NB4 (cell line): ENCODE measurements around the gene PDLIM5.
"Not testable (repeated sequence)": the region's sequence is repeated elsewhere in the genome, so short reads cannot be mapped to it uniquely, and the experiment has no call there.

Experiments used
- DNase-seq: peaks from one replicate; pipeline ENCODE4 v3.0.0; 2010; ENCODE audit warnings: low read depth
- H3K4me3 ChIP-seq: one replicate; pipeline ENCODE4 v1.5.1; 2011; ENCODE audit warnings: mild to moderate bottlenecking, low read depth, low read length, moderate library complexity
- MYC ChIP-seq: IDR thresholded peaks from 2 replicates; pipeline ENCODE4 v1.6.1; 2011; ENCODE audit warnings: low read depth, low read length
- POLR2A ChIP-seq: IDR thresholded peaks from 2 replicates; pipeline ENCODE4 v1.6.1; 2011; ENCODE audit warnings: mild to moderate bottlenecking; ENCODE audit not compliant: insufficient read length; ENCODE audit errors: extremely low read depth
- TF ChIP-seq, protein P1 (sequence below): IDR thresholded peaks from 2 replicates; pipeline ENCODE4 v1.6.1; 2011; ENCODE audit warnings: low read depth, low read length
- TF ChIP-seq, protein P2 (sequence below): IDR thresholded peaks from one replicate; pipeline ENCODE4 v1.5.1; 2012; ENCODE audit warnings: low read depth, low read length

The PDLIM5 gene

DNA sequence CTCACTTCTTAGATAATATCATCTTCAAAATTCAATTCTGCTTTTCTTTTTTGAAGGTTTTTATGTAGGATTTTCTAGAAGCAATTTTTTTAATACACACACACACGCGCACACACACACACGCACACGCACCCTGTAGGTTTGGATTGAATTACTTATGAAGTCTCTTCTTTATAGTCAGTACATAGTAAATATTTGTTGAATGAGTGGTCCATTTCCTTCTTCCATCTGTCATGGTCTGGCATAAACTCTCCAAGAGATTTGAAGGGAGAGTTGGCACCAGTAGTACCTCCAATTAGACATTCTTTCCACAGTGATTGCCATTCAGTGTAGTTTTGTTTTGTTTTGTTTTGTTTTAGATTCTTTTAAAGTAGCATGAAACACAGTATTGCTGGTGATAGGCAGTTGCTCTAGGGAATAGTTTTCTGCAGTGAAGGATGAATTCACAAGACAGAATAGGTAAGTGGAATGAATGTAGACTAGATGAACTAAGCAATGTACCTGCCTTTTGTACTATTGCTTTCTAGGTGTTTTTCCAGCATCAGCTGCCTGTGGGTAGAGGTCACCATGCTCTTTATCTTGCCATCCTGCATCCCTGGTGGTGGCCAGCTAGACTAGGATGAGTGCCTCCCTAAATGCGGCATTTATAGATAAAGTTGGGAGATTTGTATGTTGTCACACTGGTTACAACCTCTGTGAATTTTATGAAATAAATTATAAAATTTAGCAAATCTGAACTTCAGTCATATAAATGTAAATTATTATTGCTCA lies 20.5 kb downstream of the PDLIM5 start:
- TF ChIP-seq, protein P1, sequence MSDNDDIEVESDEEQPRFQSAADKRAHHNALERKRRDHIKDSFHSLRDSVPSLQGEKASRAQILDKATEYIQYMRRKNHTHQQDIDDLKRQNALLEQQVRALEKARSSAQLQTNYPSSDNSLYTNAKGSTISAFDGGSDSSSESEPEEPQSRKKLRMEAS, result no peak
- TF ChIP-seq, protein P2, sequence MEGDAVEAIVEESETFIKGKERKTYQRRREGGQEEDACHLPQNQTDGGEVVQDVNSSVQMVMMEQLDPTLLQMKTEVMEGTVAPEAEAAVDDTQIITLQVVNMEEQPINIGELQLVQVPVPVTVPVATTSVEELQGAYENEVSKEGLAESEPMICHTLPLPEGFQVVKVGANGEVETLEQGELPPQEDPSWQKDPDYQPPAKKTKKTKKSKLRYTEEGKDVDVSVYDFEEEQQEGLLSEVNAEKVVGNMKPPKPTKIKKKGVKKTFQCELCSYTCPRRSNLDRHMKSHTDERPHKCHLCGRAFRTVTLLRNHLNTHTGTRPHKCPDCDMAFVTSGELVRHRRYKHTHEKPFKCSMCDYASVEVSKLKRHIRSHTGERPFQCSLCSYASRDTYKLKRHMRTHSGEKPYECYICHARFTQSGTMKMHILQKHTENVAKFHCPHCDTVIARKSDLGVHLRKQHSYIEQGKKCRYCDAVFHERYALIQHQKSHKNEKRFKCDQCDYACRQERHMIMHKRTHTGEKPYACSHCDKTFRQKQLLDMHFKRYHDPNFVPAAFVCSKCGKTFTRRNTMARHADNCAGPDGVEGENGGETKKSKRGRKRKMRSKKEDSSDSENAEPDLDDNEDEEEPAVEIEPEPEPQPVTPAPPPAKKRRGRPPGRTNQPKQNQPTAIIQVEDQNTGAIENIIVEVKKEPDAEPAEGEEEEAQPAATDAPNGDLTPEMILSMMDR, result no peak
- TF ChIP-seq MYC, result no peak
- TF ChIP-seq POLR2A, result no peak
- H3K4me3 ChIP-seq, result no peak overlapping the region
- DNase-seq, result no peak

DNA sequence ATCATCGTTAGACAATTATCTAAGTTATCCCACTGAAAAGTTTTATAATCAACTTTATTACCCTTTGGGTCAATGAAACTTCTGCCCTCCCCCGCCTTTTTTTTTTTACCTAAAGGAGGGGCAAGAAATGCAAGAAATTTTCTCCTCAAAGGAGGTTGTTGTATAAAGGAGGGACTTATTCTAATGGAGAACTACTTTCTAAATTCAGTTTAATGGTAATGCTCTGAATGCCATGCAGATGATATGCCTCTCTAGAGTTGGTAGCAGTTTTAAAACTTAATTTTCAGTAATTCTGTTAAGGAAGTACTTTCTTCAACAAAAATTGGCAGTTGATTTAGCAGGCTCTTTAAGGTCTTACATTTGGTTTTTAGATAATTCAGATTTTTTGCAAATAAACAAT lies 23.3 kb downstream of the PDLIM5 start:
- DNase-seq, result no peak
- TF ChIP-seq, protein P1, result no peak
- no peak for TF ChIP-seq POLR2A
- TF ChIP-seq MYC, result no peak
- TF ChIP-seq, protein P2, result no peak
- no peak overlapping the region for H3K4me3 ChIP-seq

DNA sequence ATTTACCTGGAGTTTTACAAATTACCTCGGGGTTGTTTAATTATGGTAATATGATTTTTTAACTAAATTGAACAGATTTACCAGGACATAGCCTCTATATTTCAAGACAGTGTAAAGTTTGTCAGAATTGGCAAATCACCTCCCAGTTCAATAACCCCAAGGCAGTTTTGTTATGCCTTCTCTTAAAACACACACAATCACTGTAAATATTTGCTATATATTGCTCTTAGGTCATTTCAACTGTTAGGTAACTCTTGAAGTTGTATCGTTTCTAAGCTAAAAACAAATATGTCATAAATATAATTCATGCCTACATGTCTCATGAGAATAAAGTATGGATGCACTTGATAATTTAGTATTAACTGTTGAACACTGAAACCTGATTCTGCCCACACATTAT lies 24.1 kb downstream of the PDLIM5 start:
- no peak for DNase-seq
- TF ChIP-seq, protein P1, result no peak
- TF ChIP-seq MYC (no peak), POLR2A (no peak)
- TF ChIP-seq, protein P2, result no peak
- H3K4me3 ChIP-seq, result no peak overlapping the region

DNA sequence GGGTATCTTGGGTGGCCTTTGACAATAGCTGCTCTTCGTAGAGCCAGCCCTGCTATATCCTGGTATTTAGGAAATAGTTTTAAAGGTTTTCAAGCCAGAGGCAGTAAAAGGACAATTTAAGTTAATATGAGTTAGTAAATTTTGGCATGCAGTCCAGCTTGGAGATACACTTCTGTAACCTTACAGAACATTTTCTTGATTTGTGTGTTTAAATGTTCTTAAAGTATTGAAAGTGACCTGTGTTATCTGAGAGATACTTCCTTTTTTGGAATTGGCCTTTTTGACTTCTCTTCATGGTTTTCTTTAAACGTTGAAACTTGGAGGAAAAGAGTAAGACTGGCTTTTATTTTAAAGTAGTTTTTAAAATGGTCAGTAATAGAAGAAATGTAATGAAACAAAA lies 25.5 kb downstream of the PDLIM5 start:
- H3K4me3 ChIP-seq, result no peak overlapping the region
- DNase-seq, result no peak
- TF ChIP-seq, protein P1, result no peak
- TF ChIP-seq, protein P2, result no peak
- no peak for TF ChIP-seq MYC
- no peak for TF ChIP-seq POLR2A

DNA sequence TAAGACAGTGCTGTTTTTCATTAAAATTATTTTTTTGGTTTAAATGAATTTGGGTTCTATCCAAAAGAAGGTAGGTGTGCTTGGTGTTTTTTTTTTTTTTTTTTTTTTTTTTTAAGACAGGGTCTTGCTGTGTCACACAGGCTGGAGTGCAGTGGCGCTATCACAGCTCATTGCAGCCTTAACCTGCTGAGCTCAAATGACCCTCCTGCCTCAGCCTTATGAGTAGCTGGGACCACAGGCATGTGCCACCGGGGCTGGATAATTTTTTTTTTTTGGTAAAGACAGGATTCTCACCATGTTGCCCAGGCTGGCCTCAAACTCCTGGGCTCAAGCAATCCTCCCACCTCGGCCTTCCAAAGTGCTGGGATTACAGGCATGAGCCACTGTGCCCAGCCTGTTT lies 27.1 kb downstream of the PDLIM5 start:
- not testable (repeated sequence) for H3K4me3 ChIP-seq, DNase-seq

DNA sequence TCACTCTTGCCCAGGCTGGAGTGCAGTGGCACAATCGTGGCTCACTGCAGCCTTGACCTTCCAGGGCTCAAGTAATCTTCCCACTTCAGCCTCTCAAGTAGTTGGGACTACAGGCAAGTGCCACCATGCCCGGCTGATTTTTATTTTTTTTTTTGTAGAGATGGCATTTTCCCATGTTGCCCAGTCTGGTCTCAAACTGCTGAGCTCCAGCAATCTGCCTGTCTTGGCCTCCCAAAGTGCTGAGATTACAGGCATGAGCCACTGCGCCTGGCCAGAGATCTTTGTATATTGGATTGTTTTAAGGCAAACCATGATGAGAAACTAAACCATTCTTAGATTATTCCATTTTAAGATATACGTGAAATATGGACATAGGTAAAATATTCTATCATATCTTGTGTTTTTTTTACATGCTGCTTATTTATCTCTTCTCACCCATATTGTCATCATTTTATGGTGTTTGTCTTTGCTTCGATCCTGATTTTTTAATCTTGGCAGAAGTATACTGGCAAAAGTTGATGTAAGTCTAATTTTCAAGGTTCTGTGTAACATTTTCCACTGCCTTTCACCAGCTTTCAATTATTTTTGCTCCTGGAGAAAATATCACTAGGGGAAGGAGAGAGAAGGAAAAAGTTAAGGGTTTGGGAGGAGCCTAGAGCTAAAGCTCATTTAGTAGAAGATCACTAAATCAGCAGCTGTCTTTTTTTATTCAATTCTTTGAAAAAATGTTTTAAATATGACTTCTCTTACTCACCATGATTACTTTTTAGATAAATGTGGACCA lies 27.8 kb downstream of the PDLIM5 start:
- no peak overlapping the region for H3K4me3 ChIP-seq
- no peak for TF ChIP-seq POLR2A
- no peak for TF ChIP-seq MYC
- TF ChIP-seq, protein P1, result no peak
- TF ChIP-seq, protein P2, result no peak
- DNase-seq, result no peak
